ENCODE data around the gene TAP1. TPM values are rescaled to one million over a fixed set of nuclear protein-coding genes. Genes with fewer than 3 reads are reported as not detected.

TAP1 gene
- total and polyA plus RNA-seq, 2 of the 8 experiments (the other 6 are each of a cell fraction or from before 2014, with no cell fraction given), result 16.8 to 22.0 TPM

GRCh38 chr6:32838114-32838958, 15.2 kb downstream of the TAP1 start, which contains the start of gene TAP2 (continued):
- TF ChIP-seq SP2 (IDR thresholded peaks at IDR 0.05; ENCODE audit: low read length), result no peak
- TF ChIP-seq NANOG (IDR thresholded peaks at IDR 0.05; ENCODE audit: insufficient read depth, low read depth, low read length, poor library complexity, severe bottlenecking), result no peak
- peak; percentile 92 to 94 for TF ChIP-seq RAD21 (IDR thresholded peaks at IDR 0.05 in 1 of 2, conservative IDR thresholded peaks at IDR 0.05 in 1 of 2; ENCODE audit: low read depth in 2 of 2, low read length in 2 of 2)
- no peak for TF ChIP-seq E2F6 (IDR thresholded peaks at IDR 0.05)
- TF ChIP-seq FOSL1 (IDR thresholded peaks at IDR 0.05; ENCODE audit: insufficient read depth, low read depth, low read length), result no peak
- no peak for TF ChIP-seq USF2 (IDR thresholded peaks at IDR 0.05; ENCODE audit: low read length)
- TF ChIP-seq TCF12 (IDR thresholded peaks at IDR 0.05; ENCODE audit: low read depth, low read length), result no peak
- TF ChIP-seq TBP (IDR thresholded peaks at IDR 0.05; ENCODE audit: low read depth, low read length), result peak; percentile 57; the same call in 1 of the 2 replicates
- peak; percentile 64 for TF ChIP-seq SAP30 (IDR thresholded peaks at IDR 0.05; ENCODE audit: insufficient read depth, insufficient replicate concordance, low read length)
- no peak for TF ChIP-seq JUN (IDR thresholded peaks at IDR 0.05; ENCODE audit: low read depth, low read length)
- no peak for TF ChIP-seq MAFK (IDR thresholded peaks at IDR 0.05; ENCODE audit: low read depth, low read length)
- TF ChIP-seq SUZ12 (IDR thresholded peaks at IDR 0.05; ENCODE audit: low read length), result no peak
- TF ChIP-seq CHD2 (IDR thresholded peaks at IDR 0.05; ENCODE audit: low read length), result 0 out of 2 replicates have a peak, but pooled peaks have one; percentile 37
- no peak for TF ChIP-seq NRF1 (IDR thresholded peaks at IDR 0.05; ENCODE audit: low read depth, low read length)
- no peak for TF ChIP-seq CBX5 (IDR thresholded peaks at IDR 0.05; ENCODE audit: low read depth, low read length)
- no peak for TF ChIP-seq BCL11A (IDR thresholded peaks at IDR 0.05; ENCODE audit: low read depth in 2 of 2, low read length in 2 of 2)

All from H1 (cell line).